ENCODE results near the gene LRIG1.

DNA sequence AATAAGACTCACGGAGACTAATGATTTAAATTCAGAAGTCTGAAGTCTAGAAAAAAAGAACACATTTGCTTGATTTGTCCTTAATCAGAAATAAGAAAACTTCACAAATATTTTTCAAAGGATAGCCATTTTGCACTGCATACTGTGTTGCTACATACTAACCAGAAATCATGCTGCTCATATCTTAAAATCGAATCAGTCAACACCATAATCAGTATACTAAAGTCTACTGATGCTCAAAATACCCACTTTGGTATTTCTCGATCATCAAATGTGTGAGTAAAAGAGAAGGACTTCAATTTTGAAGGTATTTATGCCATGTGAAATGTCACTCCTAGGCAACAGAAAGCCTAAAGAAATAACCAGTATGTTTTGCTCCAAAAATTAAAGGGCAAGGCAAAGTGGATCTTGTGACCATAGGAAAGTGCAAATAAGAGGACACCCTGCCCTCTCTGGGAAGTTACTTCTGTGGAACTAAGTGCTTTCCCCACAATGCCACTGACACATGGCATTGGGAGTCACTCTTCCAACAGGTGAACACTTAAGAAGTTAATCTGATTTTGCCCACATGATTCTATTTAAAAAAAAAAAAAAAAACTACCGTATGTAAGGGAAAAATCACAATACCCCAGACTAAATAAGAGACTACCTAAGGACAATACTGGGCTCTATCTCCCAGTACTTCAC lies 2.7 kb downstream of the LRIG1 start:
- no peak for TF ChIP-seq CTCF (IDR thresholded peaks at IDR 0.05)
- TF ChIP-seq POLR2A (IDR thresholded peaks at IDR 0.05) = no peak
- TF ChIP-seq EP300 (IDR thresholded peaks at IDR 0.05) = peak in 1 of 2 donors; percentile 12

Measured in tibial nerve (tissue), 4 donors.